Measurements from ENCODE around the gene TALDO1.
A peak's percentile ranks its signal among the peaks of the same experiment; 100 is the strongest.

TALDO1 gene

DNA sequence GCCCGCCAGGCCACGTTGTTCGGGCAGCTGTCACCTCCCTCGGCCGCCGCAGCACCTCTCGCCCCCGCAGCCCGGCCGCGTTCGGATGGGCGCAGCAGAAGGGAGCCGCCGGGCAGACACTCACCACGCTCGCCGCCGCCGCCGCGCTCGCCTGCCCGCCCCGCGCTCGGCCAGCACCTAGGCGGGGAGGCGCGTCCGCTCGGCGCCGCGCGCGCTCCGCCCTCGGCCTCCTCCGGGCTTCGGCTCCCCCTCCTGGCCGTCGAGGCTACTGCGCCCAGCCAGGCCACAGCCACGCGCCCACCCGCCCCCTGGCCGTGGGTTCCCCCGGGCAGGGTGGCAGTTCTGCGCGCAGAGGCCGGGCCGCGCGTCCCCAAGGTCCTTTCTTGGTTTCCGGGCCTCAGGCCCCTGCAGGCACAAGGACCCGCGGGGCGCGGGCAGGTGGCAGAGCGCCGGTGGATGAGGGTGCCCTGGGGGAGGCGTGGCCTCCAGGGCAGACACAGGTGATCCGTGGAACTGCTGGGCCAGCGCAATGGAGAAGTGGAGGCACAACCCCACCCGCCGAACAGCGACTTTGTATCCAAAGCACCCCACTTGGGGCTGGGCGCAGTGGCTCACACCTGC, 50.9 kb downstream of the TALDO1 start, which contains the start of gene SLC25A22:
Gene SLC25A22 (minus strand): TSS at position 189 of the 621 bp plus-strand sequence. CDS start 3,275 bp downstream, outside the sequence.
- no peak for TF ChIP-seq JUND (IDR thresholded peaks at IDR 0.05; ENCODE audit: low read depth)
- peak; percentile 77 to 81 for DNase-seq (ENCODE audit: low read depth in 1 of 2, low spot score in 1 of 2)
- in situ Hi-C loops (cut with HindIII; ENCODE audit: low pct_unique_long_range_greater_than_20kb, low sequenced_read_pairs) = no loop called here

DNA sequence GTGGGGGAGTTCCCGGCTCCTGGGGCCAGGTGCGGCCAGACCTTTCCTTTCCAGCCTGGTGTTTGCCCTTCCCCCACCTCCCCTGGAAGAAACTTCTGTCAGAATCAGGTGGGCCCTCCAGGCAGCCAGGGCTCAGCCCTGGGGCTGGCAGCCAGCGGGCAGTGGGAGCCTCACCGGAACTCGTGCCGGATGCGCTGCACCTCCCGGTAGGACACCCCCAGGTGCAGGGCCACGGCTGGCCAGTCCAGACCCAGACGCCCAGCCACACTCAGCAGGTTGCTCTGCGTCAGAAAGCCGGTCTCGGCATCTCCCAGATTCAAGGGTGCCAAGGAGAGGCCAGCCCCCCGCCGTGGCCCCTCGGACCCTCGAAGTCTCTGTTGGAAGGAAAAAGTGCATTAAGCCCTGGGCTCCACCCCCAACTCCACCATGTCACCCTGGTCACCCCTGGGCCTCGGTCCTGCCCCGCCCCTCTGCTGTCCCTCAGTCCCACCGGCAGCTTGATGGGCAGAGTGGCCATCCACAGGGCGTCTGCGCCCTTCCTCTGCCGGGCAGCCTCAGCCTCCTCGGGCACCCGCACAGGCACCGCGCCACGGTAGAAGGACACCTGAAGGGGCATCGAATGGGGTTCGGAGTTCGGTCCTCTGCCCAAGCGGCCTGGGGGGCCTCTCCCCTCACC, 52.5 kb downstream of the TALDO1 start:
- in situ Hi-C loops (cut with HindIII; ENCODE audit: low pct_unique_long_range_greater_than_20kb, low sequenced_read_pairs) = no loop called here
- no peak for TF ChIP-seq JUND (IDR thresholded peaks at IDR 0.05; ENCODE audit: low read depth)
- no peak for DNase-seq (ENCODE audit: low read depth in 1 of 2, low spot score in 1 of 2)

DNA sequence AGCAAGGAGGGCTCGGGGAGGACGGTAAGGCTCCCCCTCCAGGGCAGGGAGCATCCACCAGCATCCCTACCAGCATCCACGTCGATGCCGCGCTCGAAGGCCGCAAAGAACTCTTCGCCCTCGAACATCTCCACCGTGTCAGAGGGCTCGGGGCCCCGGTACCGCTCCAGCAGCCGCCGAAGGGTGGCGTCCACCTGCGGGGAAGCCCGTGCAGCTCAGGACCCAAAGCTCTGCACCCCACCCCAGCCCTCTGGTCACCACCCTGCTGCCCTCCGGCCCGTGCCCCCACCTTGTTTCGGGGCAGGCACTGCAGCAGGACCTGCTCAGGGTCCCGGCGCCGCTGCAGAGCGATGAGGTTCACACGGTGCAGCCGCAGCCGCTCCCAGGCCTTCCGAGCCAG, 53.2 kb downstream of the TALDO1 start:
- DNase-seq (ENCODE audit: low read depth in 1 of 2, low spot score in 1 of 2) = no peak
- in situ Hi-C loops (cut with HindIII; ENCODE audit: low pct_unique_long_range_greater_than_20kb, low sequenced_read_pairs) = no loop called here
- TF ChIP-seq JUND (IDR thresholded peaks at IDR 0.05; ENCODE audit: low read depth) = no peak

DNA sequence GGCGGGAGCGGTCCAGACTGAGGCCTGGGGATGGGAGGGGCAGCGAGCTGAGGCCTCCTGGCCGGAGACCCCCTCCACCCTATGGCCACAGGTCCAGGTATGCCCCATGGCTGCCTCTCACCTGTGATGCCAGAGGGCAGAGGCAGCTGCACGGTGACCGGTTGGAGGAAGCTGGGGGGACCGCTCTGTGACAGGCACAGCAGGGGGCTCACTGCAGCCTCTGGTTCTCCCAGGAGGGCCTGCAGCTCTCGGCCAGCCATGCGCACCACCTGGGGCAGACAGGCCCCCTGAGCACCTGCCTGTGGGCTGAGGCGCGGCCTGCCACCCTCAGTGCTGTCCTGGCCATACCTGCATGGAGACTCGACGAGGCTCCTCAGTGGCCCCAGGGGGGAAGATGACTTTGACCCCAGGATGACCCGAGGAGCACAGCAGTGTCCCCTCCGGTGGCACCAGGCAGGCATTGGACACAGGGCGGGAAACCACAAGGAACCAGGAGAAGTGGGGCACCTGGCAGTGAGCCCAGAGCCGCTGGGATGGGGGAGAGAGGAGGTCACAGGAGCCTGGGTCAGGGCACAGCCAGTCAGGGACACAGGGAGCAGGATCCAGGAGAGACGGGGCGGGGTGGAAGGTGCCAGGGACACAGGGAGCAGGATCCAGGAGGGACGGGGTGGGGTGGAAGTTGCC, 54.0 kb downstream of the TALDO1 start:
- no peak for DNase-seq (ENCODE audit: low read depth in 1 of 2, low spot score in 1 of 2)
- TF ChIP-seq JUND (IDR thresholded peaks at IDR 0.05; ENCODE audit: low read depth) = no peak
- in situ Hi-C loops (cut with HindIII; ENCODE audit: low pct_unique_long_range_greater_than_20kb, low sequenced_read_pairs) = no loop called here

DNA sequence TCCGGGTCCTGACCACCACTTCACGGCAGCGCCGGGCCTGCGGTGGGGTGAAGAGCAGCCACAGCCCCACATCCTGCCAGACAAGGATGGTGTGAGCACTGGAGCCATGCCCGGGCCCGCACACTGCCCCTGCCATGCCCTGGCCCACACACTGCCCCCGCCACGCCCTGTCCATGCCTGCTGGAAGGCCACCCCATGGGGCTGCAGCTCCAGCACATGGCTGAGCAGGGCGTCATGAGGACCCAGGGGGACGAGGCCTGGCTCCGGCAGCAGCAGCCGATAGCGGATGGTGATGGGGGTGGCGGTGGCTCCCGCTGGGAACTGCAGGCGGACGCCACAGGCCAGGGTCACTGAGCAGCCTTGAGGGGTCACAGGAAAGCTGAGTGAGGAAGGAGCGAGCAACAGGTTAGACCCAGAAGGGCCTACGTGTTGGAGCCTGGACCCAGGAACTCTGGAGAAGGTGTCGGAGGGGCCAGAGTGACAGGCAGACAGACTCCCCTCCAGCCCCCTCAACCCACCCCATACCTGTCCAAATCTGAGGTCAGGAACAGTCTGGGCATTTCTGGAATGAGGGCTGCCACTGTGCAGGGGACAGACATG, 54.9 kb downstream of the TALDO1 start:
- in situ Hi-C loops (cut with HindIII; ENCODE audit: low pct_unique_long_range_greater_than_20kb, low sequenced_read_pairs) = no loop called here
- DNase-seq (ENCODE audit: low read depth in 1 of 2, low spot score in 1 of 2) = no peak
- no peak for TF ChIP-seq JUND (IDR thresholded peaks at IDR 0.05; ENCODE audit: low read depth)

DNA sequence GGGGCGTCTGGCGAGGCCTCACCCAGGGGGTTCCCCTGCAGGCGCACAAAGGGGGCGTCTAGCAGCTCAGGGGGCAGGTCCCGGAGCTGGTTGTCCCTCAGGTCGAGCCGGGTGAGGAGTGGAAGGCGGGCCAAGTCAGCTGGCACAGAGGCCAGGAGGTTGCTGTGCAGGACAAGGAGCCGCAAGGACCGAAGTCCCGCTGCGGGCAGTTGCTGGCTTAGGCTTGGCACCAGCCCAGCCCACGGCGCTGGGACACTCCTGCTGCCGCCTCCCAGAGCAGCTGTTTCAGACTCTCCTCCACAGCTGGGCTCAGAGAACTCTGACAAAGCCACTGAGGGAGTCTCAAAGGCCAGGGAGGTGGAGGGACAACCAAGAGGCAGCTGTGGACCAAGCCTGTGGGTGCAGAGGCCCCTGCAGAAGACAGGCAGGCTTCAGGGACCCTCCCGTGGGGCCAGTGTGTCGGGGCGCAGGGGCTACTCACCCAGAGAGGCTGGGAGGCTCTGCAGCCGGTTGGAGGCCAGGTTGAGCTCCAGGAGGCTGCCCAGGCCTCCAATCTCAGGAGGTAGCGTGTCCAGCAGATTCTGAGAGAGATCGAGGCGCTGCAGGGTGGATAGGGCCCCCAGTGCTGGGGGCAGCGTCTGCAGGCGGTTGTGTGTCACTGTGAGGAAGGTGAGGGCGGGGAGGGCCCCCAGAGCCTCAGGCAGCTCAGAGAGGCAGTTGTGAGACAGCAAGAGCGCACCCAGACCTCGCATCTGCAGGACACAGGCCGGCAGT, 55.6 kb downstream of the TALDO1 start:
- no peak for TF ChIP-seq JUND (IDR thresholded peaks at IDR 0.05; ENCODE audit: low read depth)
- in situ Hi-C loops (cut with HindIII; ENCODE audit: low pct_unique_long_range_greater_than_20kb, low sequenced_read_pairs) = no loop called here
- no peak for DNase-seq (ENCODE audit: low read depth in 1 of 2, low spot score in 1 of 2)

DNA sequence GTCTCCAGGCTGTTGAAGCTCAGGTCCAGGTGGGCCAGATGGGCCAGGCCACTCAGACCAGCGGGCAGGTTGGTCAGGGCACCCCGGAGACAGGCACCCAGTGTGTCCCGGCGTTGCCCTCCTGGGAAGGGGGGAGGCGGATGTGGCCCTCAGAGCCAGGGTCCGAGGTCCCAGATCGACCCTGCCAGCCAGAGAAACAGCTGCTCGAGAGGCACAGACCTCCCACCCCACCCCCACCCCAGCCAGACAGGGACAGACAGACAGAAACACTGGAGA, 56.1 kb downstream of the TALDO1 start:
- in situ Hi-C loops (cut with HindIII; ENCODE audit: low pct_unique_long_range_greater_than_20kb, low sequenced_read_pairs) = no loop called here
- no peak for TF ChIP-seq JUND (IDR thresholded peaks at IDR 0.05; ENCODE audit: low read depth)
- DNase-seq (ENCODE audit: low read depth in 1 of 2, low spot score in 1 of 2) = no peak

DNA sequence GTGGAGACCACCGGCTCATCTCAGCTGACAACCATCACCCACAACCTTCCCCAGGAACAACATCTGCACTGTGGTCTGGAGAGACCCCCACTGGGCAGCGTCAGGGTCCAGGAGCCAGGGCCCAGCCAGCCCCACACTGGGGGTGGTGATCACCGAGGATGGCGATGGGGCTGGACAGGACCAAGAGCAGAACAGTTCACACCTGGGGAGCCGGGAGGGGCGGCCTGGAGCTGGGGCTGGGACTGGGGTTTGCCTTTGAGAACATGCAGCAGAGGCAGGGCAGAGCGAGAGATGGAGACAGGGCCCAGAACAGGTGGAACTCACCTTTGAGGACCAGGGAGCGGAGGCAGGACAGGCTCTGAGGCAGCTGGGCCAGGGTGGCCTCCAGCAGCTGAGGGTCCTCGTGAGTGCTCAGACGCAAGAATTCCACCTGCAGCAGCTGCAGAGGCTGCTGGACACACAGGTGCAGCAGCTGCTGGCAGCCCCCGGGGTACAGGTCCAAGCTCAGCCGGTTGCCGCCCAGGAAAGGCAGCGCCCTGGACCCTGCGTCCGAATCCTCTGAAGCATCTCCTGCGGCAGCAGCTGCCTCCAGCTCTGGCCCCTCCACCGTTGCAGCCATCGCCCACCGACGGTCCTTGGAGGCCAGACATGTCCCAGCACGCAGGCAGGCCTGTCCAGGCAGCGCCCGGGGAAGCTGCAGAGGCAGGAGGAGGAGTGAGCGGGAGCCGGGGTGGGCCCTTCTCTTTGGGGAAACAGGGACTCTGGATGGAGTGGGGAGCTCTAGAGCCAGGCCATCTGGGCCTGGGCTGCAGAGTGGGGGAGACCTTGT, 56.7 kb downstream of the TALDO1 start:
- no peak for DNase-seq (ENCODE audit: low read depth in 1 of 2, low spot score in 1 of 2)
- in situ Hi-C loops (cut with HindIII; ENCODE audit: low pct_unique_long_range_greater_than_20kb, low sequenced_read_pairs) = no loop called here
- no peak for TF ChIP-seq JUND (IDR thresholded peaks at IDR 0.05; ENCODE audit: low read depth)

DNA sequence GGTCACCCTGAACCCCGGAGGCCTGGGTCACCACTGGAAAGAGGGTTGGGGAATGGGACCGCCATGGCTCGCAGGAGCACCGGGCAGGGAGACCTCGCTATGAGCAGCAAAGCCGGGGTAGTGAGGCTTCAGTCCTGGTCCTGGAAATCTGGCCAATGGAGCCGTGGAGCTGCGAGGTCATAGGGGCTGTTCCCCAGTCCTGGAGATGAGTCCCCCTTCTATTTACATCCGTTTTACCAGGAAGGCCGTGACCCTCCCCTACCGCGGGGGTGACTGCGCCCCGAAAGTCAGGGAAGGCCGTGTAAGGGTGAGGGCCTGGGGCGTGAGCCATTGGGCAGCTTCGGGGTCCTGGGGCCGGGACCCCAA, 57.3 kb downstream of the TALDO1 start:
- in situ Hi-C loops (cut with HindIII; ENCODE audit: low pct_unique_long_range_greater_than_20kb, low sequenced_read_pairs) = no loop called here
- TF ChIP-seq JUND (IDR thresholded peaks at IDR 0.05; ENCODE audit: low read depth) = no peak
- no peak for DNase-seq (ENCODE audit: low read depth in 1 of 2, low spot score in 1 of 2)

DNA sequence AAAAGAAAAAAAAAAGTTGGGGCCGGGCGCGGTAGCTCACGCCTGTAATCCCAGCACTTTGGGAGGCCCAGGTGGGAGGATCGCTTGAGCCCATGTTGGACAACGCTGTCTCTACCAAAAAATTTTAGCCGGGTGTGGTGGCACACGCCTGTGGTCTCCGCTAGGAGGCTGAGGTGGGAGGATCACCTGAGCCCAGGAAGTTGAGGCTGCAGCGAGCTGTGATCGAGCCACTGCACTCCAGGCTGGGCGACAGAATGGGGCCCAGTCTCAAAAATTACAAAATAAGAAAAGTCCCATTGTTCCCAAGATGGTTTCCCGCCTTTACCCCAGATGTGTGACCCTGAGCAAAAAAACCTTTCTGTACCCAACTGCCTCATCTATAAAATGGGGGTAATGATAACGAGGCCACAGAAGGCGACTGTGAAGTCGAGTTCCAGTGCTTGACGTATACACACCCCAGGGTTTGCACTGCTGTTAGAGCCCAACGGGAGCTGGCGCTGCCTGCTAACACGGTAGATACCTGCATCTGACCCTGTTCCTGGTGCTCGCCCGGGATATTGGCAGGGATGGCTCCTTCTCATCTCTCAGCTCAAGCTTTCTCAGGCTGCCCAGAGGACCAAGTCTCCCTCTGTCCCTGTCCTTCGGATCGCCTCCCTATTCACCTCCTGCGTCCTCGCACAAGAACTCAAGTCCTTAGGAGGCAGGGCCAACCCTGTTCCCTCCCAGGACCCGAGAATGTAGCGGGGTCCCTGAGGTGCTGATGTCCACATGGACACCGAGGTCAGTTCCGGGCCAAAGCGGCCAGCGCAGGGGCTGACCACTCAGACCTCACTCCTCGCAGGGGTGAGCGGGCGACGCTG, 61.4 kb downstream of the TALDO1 start:
- in situ Hi-C loops (cut with HindIII; ENCODE audit: low pct_unique_long_range_greater_than_20kb, low sequenced_read_pairs) = no loop called here
- no peak for TF ChIP-seq JUND (IDR thresholded peaks at IDR 0.05; ENCODE audit: low read depth)
- no peak for DNase-seq (ENCODE audit: low read depth in 1 of 2, low spot score in 1 of 2)

Data from T47D (cell line).